Measurements from ENCODE around the gene TEX2.

GRCh38 chr17:64165347-64165746 is 97.7 kb downstream of the TEX2 start:
- no peak for TF ChIP-seq CTCF (conservative IDR thresholded peaks at IDR 0.05; ENCODE audit: low read depth in 2 of 2)
- no peak for TF ChIP-seq POLR2AphosphoS5 (IDR thresholded peaks at IDR 0.05; ENCODE audit: low read depth)
